NCI-H510A treated with DMSO at 0.1 percent for 48 hours (cell line): ENCODE results near the gene TMEM151B.
A peak's percentile ranks its signal among the peaks of the same experiment; 100 is the strongest.

Experiments used
- DNase-seq: peaks from one replicate; lab custom pipeline; 2025; lab: John Stamatoyannopoulos, UW

TMEM151B gene

DNA sequence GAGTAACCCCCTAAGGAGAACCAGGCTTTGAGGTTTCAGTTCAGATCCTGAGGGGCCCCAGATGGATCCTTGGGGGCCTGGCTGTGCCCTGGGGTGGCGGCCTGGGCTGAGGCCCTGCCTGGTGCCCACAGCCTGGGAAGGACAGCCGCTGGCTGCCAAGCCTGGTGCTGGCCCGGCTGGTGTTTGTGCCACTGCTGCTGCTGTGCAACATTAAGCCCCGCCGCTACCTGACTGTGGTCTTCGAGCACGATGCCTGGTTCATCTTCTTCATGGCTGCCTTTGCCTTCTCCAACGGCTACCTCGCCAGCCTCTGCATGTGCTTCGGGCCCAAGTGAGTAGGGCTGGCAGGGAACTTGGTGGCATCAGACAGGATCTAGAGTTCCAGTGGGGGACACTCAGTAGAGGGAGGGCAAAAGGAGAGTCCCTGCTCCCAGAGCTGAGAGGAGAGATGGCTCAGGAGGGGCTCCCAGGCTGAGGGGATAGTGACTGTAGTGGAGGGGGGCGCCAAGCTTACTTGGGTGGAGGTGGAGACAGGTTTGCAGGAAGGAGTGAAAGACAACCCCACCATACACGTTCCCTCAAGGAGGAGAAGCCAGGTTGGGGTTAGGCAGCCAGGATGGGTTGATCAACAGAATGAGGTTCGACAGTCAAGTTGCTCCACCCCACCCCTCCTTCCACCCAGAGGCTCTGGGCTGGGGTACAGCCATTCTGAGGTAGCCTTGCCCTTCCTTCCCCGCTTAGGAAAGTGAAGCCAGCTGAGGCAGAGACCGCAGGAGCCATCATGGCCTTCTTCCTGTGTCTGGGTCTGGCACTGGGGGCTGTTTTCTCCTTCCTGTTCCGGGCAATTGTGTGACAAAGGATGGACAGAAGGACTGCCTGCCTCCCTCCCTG, 37.3 kb upstream of the TMEM151B start:
- DNase-seq = no peak

GRCh38 chr6:44233567-44234100, 36.6 kb upstream of the TMEM151B start:
- DNase-seq = no peak

DNA sequence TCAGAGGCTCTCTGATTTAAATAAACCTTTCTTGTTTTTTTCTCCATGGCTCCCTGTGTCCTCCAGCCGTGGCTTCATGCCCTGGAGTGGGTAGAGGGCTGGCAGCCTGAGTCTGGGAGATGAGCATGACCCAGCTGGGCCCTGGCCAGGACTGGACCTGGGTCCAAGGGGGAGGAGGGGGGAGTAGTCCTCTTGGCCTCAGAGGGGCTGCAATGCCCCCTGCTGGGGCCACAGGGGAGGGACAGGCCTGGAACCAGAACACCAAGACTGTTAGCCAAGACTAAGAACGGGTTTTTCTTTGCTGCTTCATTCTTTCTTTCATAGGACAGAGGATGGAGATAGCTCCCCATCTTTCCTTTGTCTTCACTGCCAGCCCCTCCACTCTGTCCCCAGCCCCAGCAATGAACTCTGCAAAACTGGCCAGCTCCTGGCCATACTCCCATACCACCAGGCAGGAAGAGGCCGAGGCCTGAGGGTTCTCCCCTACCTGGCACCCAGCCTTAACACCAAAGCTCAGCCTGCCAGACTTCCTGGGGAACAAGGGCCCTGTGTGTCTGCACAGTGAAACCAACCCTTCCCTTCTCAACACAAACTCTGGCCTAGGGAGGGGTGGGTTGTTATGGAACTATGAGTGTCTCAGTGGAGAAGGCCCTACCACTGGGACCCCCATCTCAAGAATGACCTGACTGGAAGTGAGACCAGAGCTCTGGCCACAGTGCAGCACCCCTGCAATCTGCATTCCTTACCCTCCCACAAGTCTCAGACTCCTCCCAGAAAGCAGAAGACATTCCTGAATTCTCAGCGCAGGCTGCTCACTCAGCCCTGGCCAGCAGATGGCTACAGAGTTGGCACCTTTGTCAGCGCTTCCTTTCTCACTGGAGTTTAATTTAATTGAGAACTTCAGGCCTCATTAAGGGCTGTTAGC, 35.9 kb upstream of the TMEM151B start:
- no peak for DNase-seq

DNA sequence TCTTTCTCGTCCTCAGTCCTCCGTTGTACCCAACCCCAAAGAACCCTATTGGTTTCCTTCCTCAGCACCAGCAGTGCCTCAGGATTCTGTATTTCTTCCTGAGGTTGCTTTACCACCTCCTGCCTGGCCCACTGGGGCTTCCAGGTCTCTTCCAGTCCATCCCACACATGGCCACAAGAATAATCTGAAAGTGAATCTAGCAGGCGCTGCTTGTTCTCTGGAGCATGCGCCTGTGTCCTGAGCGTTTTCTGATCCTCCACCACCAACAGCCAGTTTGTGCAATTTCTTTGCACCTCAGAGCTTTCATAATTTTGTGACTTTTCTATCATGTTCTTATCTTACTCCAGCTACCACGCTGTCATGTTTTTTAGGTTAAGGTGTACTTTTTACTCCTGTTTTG, 35.0 kb upstream of the TMEM151B start:
- DNase-seq = no peak

GRCh38 chr6:44235891-44236516, 34.2 kb upstream of the TMEM151B start:
- no peak for DNase-seq

DNA sequence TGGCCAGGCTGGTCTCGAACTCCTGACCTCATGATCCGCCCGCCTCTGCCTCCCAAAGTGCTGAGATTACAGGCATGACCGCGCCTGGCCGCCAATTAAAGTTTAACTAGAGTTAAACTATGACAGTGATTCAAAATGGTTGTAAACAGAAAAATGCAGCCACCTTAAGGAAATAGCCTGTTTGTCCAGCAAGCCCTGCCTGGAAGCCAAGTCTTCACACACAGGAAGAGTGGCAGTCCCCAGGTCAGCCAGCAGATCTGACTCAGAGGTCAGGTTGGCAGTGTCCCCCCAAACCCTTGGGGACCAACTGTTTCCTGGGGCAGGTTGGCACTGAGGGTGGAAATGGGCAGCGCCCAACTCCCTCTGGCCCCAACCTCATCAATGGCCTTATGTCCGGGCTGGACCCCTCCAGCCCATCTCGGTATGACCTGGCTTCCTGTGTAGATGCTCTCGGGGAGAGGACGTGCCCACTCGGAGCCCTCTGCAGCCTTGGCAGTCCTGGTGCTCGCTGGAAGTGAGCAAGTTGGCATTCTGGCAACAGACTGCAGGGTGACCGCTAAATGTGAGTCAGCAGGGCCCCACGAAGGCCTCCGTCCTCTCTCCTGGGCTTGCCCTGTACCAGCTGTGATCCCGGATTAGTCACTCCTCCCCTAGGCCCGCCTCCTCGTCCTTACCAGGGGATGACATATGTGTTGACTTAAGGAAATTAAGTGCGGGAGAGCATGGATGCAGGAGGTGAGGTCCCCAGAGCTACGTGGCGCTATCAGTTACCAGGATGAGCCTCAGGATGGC, 33.0 kb upstream of the TMEM151B start:
- DNase-seq = peak; percentile 94

GRCh38 chr6:44237813-44238433, 32.3 kb upstream of the TMEM151B start:
- peak; percentile 75 for DNase-seq

DNA sequence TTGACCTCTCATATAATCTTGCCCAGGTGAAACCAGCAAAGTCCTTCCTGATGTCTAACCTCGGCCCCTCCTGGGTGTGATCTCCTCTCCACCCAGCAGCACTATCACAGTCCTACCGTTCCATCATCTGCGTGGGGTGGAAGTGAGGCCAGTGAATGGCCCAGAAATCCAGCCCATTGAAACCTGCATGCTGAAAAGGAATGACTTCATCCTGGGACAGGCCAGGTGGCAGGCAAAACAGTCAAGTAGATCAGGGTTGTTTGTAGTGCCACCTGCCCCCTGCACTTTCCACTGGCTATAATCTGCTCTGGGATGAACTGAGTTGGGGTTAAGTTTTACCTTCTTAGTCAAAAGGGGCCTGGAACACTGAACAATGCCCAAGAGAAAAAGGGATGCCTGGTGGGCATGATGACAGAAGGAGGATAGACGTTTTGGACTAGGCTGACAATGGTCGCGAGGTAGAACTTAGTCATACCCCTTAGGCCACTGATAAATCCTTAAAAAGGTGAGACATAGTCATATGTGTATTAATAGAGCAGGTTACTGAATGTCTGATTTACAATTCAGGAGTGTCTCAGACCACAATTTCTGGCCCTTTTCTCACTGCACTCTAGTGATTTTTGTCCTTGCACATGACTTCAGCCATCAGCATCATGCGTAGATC, 31.4 kb upstream of the TMEM151B start:
- DNase-seq = peak; percentile 18

DNA sequence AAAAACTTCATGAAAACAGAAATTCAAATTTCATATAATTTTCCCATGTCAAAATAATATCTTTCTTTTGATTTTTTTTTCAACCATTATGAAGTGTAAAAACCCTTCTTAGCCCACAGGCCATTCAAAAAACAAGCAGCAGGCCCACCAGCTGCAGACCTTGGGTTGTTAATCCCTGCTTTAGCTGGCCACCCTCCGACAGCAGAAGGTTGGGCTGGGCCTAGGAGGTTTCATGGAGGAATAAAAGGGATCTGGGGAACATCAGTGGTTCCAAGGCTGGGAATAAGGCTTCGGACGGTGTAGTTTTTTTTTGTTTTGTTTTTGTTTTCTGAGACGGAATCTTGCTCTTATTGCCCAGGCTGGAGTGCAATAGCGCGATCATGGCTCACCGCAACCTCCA, 26.9 kb upstream of the TMEM151B start:
- no peak for DNase-seq

DNA sequence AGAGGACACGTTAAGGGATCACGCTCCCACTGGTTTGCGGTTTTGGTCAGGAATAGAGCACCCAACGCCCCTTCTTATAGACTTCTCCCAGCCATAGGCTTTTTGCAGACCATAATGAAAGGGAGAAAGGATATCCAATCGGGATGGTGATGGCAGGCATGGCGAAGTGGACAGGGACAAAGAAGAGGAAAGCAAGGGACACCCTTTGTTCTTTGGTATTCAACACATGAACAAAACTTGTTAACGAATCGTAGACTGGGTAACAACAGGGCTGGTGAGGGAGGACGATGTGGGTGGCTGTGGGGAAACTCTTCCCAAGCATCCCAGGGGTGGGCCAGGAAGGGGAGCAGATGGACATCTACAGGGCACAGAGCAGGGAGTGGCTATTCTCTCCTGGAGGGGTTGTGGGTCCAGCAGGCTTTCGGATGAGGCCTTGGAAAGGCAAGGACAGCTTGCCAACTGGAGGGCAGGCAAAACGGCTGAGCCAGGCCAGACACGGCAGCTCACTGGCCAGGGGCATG, 24.8 kb upstream of the TMEM151B start:
- DNase-seq = no peak

GRCh38 chr6:44245912-44246662, 24.2 kb upstream of the TMEM151B start:
- peak; percentile 97 for DNase-seq

DNA sequence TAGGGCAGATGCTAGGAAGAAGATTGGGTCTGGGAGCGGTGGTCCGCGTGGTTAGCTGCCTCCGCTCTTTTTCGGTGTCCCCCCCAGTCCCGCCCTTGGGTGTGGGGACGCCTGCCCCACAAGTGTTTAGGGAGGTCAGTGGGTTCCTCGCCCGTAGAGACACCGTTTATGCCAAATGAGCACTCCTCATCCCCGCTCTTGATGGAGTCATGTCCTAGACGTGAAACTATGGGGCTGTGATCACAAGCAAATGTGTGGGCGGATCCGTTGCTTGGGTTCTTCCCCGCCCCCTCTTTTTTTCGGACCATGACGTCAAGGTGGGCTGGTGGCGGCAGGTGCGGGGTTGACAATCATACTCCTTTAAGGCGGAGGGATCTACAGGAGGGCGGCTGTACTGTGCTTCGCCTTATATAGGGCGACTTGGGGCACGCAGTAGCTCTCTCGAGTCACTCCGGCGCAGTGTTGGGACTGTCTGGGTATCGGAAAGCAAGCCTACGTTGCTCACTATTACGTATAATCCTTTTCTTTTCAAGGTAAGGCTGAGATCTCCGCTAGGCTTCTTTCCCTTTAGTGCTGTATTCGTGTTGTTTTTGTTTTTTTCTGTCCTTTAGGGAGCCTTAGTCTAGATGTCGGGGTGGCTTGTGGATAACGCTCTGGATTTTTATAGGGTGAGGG, 23.4 kb upstream of the TMEM151B start, which contains the start of gene HSP90AB1:
HSP90AB1 (plus strand) TSS at position 439 of the 675 bp plus-strand sequence. CDS start 1,529 bp downstream, outside the sequence.
- DNase-seq = peak; percentile 98

GRCh38 chr6:44247338-44248302, 22.6 kb upstream of the TMEM151B start:
- no peak for DNase-seq

DNA sequence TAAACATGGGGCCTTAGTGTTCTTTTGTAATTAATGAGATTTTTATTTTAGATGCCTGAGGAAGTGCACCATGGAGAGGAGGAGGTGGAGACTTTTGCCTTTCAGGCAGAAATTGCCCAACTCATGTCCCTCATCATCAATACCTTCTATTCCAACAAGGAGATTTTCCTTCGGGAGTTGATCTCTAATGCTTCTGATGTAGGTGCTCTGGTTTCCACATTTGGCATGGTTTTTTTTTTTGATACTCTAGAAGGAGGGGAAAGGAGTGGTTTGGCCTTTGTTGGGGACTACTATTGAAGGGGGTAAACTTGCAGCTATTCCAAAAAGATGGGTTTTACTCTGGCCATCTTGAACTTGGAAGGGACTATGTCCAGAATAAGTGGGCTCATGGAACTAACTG, 21.7 kb upstream of the TMEM151B start:
- DNase-seq = no peak

DNA sequence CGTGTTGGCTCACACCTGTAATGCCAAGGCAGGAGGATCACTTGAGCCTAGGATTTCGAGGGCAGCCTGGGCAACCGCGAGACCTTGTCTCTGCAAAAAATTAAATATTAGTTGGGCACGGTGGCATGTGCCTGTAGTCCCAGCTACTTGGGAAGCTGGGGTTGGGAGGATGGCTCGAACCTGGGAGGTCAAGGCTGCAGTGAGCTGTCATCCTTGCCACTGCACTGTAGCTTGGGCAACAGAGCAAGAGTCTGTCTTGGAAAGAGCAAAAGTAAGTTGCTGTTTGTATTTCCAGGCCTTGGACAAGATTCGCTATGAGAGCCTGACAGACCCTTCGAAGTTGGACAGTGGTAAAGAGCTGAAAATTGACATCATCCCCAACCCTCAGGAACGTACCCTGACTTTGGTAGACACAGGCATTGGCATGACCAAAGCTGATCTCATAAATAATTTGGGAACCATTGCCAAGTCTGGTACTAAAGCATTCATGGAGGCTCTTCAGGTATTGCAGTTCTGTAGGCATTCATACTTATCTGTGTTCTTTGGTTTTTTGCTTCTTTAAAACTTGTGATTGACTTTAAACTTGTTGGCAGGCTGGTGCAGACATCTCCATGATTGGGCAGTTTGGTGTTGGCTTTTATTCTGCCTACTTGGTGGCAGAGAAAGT, 21.0 kb upstream of the TMEM151B start:
- DNase-seq = no peak

DNA sequence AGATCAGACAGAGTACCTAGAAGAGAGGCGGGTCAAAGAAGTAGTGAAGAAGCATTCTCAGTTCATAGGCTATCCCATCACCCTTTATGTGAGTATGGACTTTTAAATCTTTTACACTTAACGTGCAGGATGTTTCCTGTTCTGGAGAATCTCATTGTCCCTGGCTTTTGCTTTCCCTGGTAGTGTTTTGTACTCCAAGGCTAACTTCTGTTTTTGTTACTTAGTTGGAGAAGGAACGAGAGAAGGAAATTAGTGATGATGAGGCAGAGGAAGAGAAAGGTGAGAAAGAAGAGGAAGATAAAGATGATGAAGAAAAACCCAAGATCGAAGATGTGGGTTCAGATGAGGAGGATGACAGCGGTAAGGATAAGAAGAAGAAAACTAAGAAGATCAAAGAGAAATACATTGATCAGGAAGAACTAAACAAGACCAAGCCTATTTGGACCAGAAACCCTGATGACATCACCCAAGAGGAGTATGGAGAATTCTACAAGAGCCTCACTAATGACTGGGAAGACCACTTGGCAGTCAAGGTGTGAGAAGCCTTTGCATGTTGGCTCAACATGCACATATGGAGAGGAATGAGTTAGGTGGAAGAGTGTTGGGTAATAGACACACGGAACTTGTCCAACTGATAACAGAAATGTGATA, 20.1 kb upstream of the TMEM151B start:
- no peak for DNase-seq
